Effector memory CD8-positive, alpha-beta T cell (primary cell): ENCODE results near the gene MYL3.

ENCODE experiments used
- ATAC-seq: fragments of 150-1000 bp; cut with Tn5 transposase; replicated peaks from 2 replicates; pipeline ENCODE4 v1.10.0; 2021; ENCODE audit warnings: mild to moderate bottlenecking, moderate library complexity
- DNase-seq, 3 experiments: peaks; one replicate each; pipeline ENCODE4 v3.0.0; 2021
- H3K27ac Mint-ChIP-seq, 2 donors: one replicate each; pipeline ENCODE4 v1.8.0; 2022; ENCODE audit warnings: mild to moderate bottlenecking in 2 of 2, mixed read lengths in 2 of 2, moderate library complexity in 2 of 2
- H3K27me3 Mint-ChIP-seq, 2 donors: one replicate each; pipeline ENCODE4 v1.8.0; 2022; ENCODE audit warnings: mixed read lengths in 2 of 2
- H3K36me3 Mint-ChIP-seq: one replicate; pipeline ENCODE4 v1.8.0; 2022; ENCODE audit warnings: mild to moderate bottlenecking, moderate library complexity, mixed read lengths; ENCODE audit not compliant: insufficient read depth
- H3K4me1 Mint-ChIP-seq, 2 donors: one replicate each; pipeline ENCODE4 v1.8.0; 2022; ENCODE audit warnings: low read depth in 2 of 2, mixed read lengths in 2 of 2
- H3K4me3 Mint-ChIP-seq, 2 donors: one replicate each; pipeline ENCODE4 v1.8.0; 2022; ENCODE audit warnings: mild to moderate bottlenecking in 2 of 2, mixed read lengths in 2 of 2, moderate library complexity in 2 of 2
- H3K9me3 Mint-ChIP-seq, 2 donors: one replicate each; pipeline ENCODE4 v1.8.0; 2022; ENCODE audit warnings: mixed read lengths in 2 of 2

Gene MYL3

GRCh38 chr3:46844397-46844796 is 18.8 kb downstream of the MYL3 start:
- Mint-ChIP-seq H3K36me3 (peaks cover 5% of the 10 kb centered on the region), H3K27ac (peak overlapping the region in 1 of 2 donors; percentile 89), H3K4me3 (peak overlapping the region; percentile 79 to 82), H3K4me1 (peaks cover 0 to 10% of the 10 kb centered on the region in 2 donors), H3K9me3 (peaks cover 8% of the 10 kb centered on the region in 2 donors), H3K27me3 (no peaks in the 10 kb centered on the region)
- DNase-seq (no peak), ATAC-seq (no peak)

GRCh38 chr3:46843508-46843907 is 19.7 kb downstream of the MYL3 start:
- DNase-seq (no peak), ATAC-seq (no peak)
- no peaks in the 10 kb centered on the region for H3K27me3 Mint-ChIP-seq
- no peak overlapping the region for H3K4me3 Mint-ChIP-seq
- H3K36me3 Mint-ChIP-seq = peaks cover 5% of the 10 kb centered on the region
- peaks cover 0 to 9% of the 10 kb centered on the region in 2 donors for H3K4me1 Mint-ChIP-seq
- no peak overlapping the region for H3K27ac Mint-ChIP-seq
- peaks cover 8 to 13% of the 10 kb centered on the region in 2 donors for H3K9me3 Mint-ChIP-seq

GRCh38 chr3:46840491-46840890 is 22.8 kb downstream of the MYL3 start:
- peaks cover 0 to 3% of the 10 kb centered on the region in 2 donors for H3K4me1 Mint-ChIP-seq

GRCh38 chr3:46838301-46838700 is 24.9 kb downstream of the MYL3 start:
- DNase-seq (no peak), ATAC-seq (no peak)
- no peaks in the 10 kb centered on the region for H3K36me3 Mint-ChIP-seq
- H3K9me3 Mint-ChIP-seq = peaks cover 8 to 22% of the 10 kb centered on the region in 2 donors
- no peak overlapping the region for H3K4me3 Mint-ChIP-seq
- H3K4me1 Mint-ChIP-seq = peaks cover 0 to 3% of the 10 kb centered on the region in 2 donors
- peaks cover 0 to 5% of the 10 kb centered on the region in 2 donors for H3K27me3 Mint-ChIP-seq
- H3K27ac Mint-ChIP-seq = no peak overlapping the region

More at GRCh38 chr3:46840491-46840890, 22.8 kb downstream of the MYL3 start:
- Mint-ChIP-seq H3K36me3 (peaks cover 5% of the 10 kb centered on the region), H3K9me3 (peaks cover 8 to 22% of the 10 kb centered on the region in 2 donors), H3K27ac (no peak overlapping the region), H3K27me3 (peaks cover 0 to 5% of the 10 kb centered on the region in 2 donors), H3K4me3 (no peak overlapping the region)
- ATAC-seq (no peak), DNase-seq (no peak)

- no peak for ATAC-seq
Measured at GRCh38 chr3:46835491-46835890, 27.8 kb downstream of the MYL3 start.

GRCh38 chr3:46835054-46835453 is 28.2 kb downstream of the MYL3 start:
- no peak overlapping the region for H3K27ac Mint-ChIP-seq
- H3K27me3 Mint-ChIP-seq = peaks cover 0 to 5% of the 10 kb centered on the region in 2 donors
- DNase-seq (no peak), ATAC-seq (no peak)
- H3K9me3 Mint-ChIP-seq = peaks cover 0 to 14% of the 10 kb centered on the region in 2 donors
- no peak overlapping the region for H3K4me3 Mint-ChIP-seq
- H3K4me1 Mint-ChIP-seq = peaks cover 0 to 3% of the 10 kb centered on the region in 2 donors
- no peaks in the 10 kb centered on the region for H3K36me3 Mint-ChIP-seq

More at GRCh38 chr3:46835491-46835890, 27.8 kb downstream of the MYL3 start:
- H3K27me3 Mint-ChIP-seq = peaks cover 0 to 5% of the 10 kb centered on the region in 2 donors
- H3K9me3 Mint-ChIP-seq = peaks cover 0 to 16% of the 10 kb centered on the region in 2 donors
- H3K36me3 Mint-ChIP-seq = no peaks in the 10 kb centered on the region
- H3K27ac Mint-ChIP-seq = no peak overlapping the region
- DNase-seq = no peak
- no peak overlapping the region for H3K4me3 Mint-ChIP-seq
- H3K4me1 Mint-ChIP-seq = peaks cover 0 to 3% of the 10 kb centered on the region in 2 donors

- peaks cover 0 to 11% of the 10 kb centered on the region in 2 donors for H3K9me3 Mint-ChIP-seq
- peaks cover 6 to 8% of the 10 kb centered on the region in 2 donors for H3K4me1 Mint-ChIP-seq
- no peaks in the 10 kb centered on the region for H3K36me3 Mint-ChIP-seq
- ATAC-seq (no peak), DNase-seq (no peak)
- no peak overlapping the region for H3K4me3 Mint-ChIP-seq
- H3K27me3 Mint-ChIP-seq = peaks cover 0 to 5% of the 10 kb centered on the region in 2 donors
- H3K27ac Mint-ChIP-seq = no peak overlapping the region
Measured at GRCh38 chr3:46833346-46834300, 29.6 kb downstream of the MYL3 start.

- no peaks in the 10 kb centered on the region for H3K9me3 Mint-ChIP-seq
- peaks cover 6 to 13% of the 10 kb centered on the region in 2 donors for H3K4me1 Mint-ChIP-seq
- ATAC-seq = no peak
- H3K27me3 Mint-ChIP-seq = no peaks in the 10 kb centered on the region
- no peak overlapping the region for H3K27ac Mint-ChIP-seq
- no peaks in the 10 kb centered on the region for H3K36me3 Mint-ChIP-seq
- no peak for DNase-seq
- H3K4me3 Mint-ChIP-seq = no peak overlapping the region
Measured at GRCh38 chr3:46831841-46832240, 31.4 kb downstream of the MYL3 start.

GRCh38 chr3:46831316-46831715 is 31.9 kb downstream of the MYL3 start:
- DNase-seq = no peak
- Mint-ChIP-seq H3K36me3 (no peaks in the 10 kb centered on the region), H3K4me3 (no peak overlapping the region), H3K27me3 (no peaks in the 10 kb centered on the region), H3K9me3 (no peaks in the 10 kb centered on the region), H3K4me1 (peaks cover 6 to 13% of the 10 kb centered on the region in 2 donors), H3K27ac (no peak overlapping the region)
- no peak for ATAC-seq

GRCh38 chr3:46830801-46831200 is 32.4 kb downstream of the MYL3 start:
- ATAC-seq (no peak), DNase-seq (no peak)
- H3K36me3 Mint-ChIP-seq = no peaks in the 10 kb centered on the region
- no peaks in the 10 kb centered on the region for H3K27me3 Mint-ChIP-seq
- no peaks in the 10 kb centered on the region for H3K9me3 Mint-ChIP-seq
- H3K27ac Mint-ChIP-seq = peak overlapping the region in 1 of 2 donors; percentile 20
- peaks cover 6 to 13% of the 10 kb centered on the region in 2 donors for H3K4me1 Mint-ChIP-seq
- no peak overlapping the region for H3K4me3 Mint-ChIP-seq

GRCh38 chr3:46829699-46830208 is 33.5 kb downstream of the MYL3 start:
- peak; percentile 98 for ATAC-seq
- H3K9me3 Mint-ChIP-seq = no peaks in the 10 kb centered on the region
- no peak overlapping the region for H3K4me3 Mint-ChIP-seq

GRCh38 chr3:46825450-46825849 is 37.8 kb downstream of the MYL3 start:
- DNase-seq (no peak), ATAC-seq (no peak)
- H3K27ac Mint-ChIP-seq = no peak overlapping the region
- H3K4me3 Mint-ChIP-seq = no peak overlapping the region
- H3K36me3 Mint-ChIP-seq = no peaks in the 10 kb centered on the region
- H3K4me1 Mint-ChIP-seq = peaks cover 3 to 13% of the 10 kb centered on the region in 2 donors
- H3K27me3 Mint-ChIP-seq = peaks cover 7 to 12% of the 10 kb centered on the region in 2 donors
- peaks cover 3 to 5% of the 10 kb centered on the region in 2 donors for H3K9me3 Mint-ChIP-seq

More at GRCh38 chr3:46829699-46830208, 33.5 kb downstream of the MYL3 start:
- peaks cover 3 to 13% of the 10 kb centered on the region in 2 donors for H3K4me1 Mint-ChIP-seq
- peak in 2 of 3 experiments; percentile 18 to 30 for DNase-seq
- no peaks in the 10 kb centered on the region for H3K36me3 Mint-ChIP-seq
- H3K27me3 Mint-ChIP-seq = no peaks in the 10 kb centered on the region
- peak overlapping the region; percentile 45 to 57 for H3K27ac Mint-ChIP-seq

GRCh38 chr3:46824211-46824970 is 38.9 kb downstream of the MYL3 start:
- Mint-ChIP-seq H3K9me3 (peaks cover 3 to 5% of the 10 kb centered on the region in 2 donors), H3K27me3 (peaks cover 7 to 12% of the 10 kb centered on the region in 2 donors), H3K4me1 (peaks cover 0 to 8% of the 10 kb centered on the region in 2 donors), H3K36me3 (no peaks in the 10 kb centered on the region), H3K27ac (no peak overlapping the region), H3K4me3 (no peak overlapping the region)
- ATAC-seq (no peak), DNase-seq (no peak)
